GM12875 (cell line): ENCODE measurements around the gene PITX1.

Source experiments
- H3K4me3 ChIP-seq: one replicate; pipeline ENCODE4 v1.5.1; 2011; ENCODE audit warnings: low read depth, low read length, control low read depth
- CTCF ChIP-seq: IDR thresholded peaks from 2 replicates; pipeline ENCODE4 v1.5.1; 2011; ENCODE audit warnings: low read depth, mild to moderate bottlenecking, control low read depth, inconsistent platforms, low read length, moderate library complexity, borderline replicate concordance; ENCODE audit not compliant: insufficient read depth

The PITX1 gene

GRCh38 chr5:135032999-135033861 is 798 bp downstream of the PITX1 start:
- TF ChIP-seq CTCF = no peak
- H3K4me3 ChIP-seq = peak overlapping the region; percentile 71

GRCh38 chr5:135032695-135032998 is 1.4 kb downstream of the PITX1 start:
- no peak for TF ChIP-seq CTCF
- peak overlapping the region; percentile 71 for H3K4me3 ChIP-seq

- H3K4me3 ChIP-seq = peak overlapping the region; percentile 71
- TF ChIP-seq CTCF = no peak
Observed at GRCh38 chr5:135031813-135032694, 2.0 kb downstream of the PITX1 start.

GRCh38 chr5:135030956-135031812 is 2.8 kb downstream of the PITX1 start:
- no peak for TF ChIP-seq CTCF

GRCh38 chr5:135030123-135030955 is 3.7 kb downstream of the PITX1 start:
- no peak for TF ChIP-seq CTCF
- peak overlapping the region; percentile 68 for H3K4me3 ChIP-seq

More at GRCh38 chr5:135030956-135031812, 2.8 kb downstream of the PITX1 start:
- H3K4me3 ChIP-seq = peak overlapping the region; percentile 68
